Activated CD8-positive, alpha-beta T cell treated with anti-CD3 and anti-CD28 coated beads, Interleukin-2, amount 10 ng/mL, durations not matched to agents 7 days and 5 days (primary cell): ENCODE data around the gene USP8. TPM values are rescaled to one million over a fixed set of nuclear protein-coding genes. Genes with fewer than 3 reads are reported as not detected.
"Not testable (repeated sequence)": the region's sequence is repeated elsewhere in the genome, so short reads cannot be mapped to it uniquely, and the experiment has no call there.

Experiments
- ATAC-seq: fragments of 150-1000 bp; cut with Tn5 transposase; one replicate; pipeline ENCODE4 v1.10.0; 2021; ENCODE audit warnings: moderate library complexity
- CTCF ChIA-PET: fragments of 350-600 bp; sonication (Branson Sonifier 250); formaldehyde crosslinking; loops from one replicate; lab custom pipeline; 2021; ENCODE audit warnings: antibody characterized with exemption; lab: Charles Lee
- POLR2A ChIA-PET: fragments of 350-600 bp; sonication (Branson Sonifier 250); formaldehyde crosslinking; loops from one replicate; lab custom pipeline; 2021; ENCODE audit warnings: antibody characterized with exemption; lab: Charles Lee
- DNase-seq: peaks from one replicate; pipeline ENCODE4 v3.0.0-alpha.2; 2020
- H3K27ac Mint-ChIP-seq: one replicate; pipeline ENCODE4 v1.8.0; 2021; ENCODE audit warnings: mild to moderate bottlenecking, mixed read lengths
- H3K27me3 Mint-ChIP-seq: one replicate; pipeline ENCODE4 v1.8.0; 2021; ENCODE audit warnings: low read depth, mixed read lengths
- H3K36me3 Mint-ChIP-seq: one replicate; pipeline ENCODE4 v1.8.0; 2021; ENCODE audit warnings: low read depth, mixed read lengths
- H3K4me1 Mint-ChIP-seq: one replicate; pipeline ENCODE4 v1.8.0; 2021; ENCODE audit warnings: low read depth, mixed read lengths
- H3K4me3 Mint-ChIP-seq: one replicate; pipeline ENCODE4 v1.8.0; 2021; ENCODE audit warnings: mild to moderate bottlenecking, mixed read lengths
- H3K9me3 Mint-ChIP-seq: one replicate; pipeline ENCODE4 v1.8.0; 2022; ENCODE audit warnings: mixed read lengths; ENCODE audit not compliant: insufficient read depth
- total RNA-seq, 2 experiments: library from RNA; stranded (reverse); gene quantifications; one replicate each; pipeline ENCODE4 v1.2.3, GENCODE V29; 2021

Gene USP8
- total RNA-seq, 2 experiments from 2014 or later, result 55.6 to 58.8 TPM

DNA sequence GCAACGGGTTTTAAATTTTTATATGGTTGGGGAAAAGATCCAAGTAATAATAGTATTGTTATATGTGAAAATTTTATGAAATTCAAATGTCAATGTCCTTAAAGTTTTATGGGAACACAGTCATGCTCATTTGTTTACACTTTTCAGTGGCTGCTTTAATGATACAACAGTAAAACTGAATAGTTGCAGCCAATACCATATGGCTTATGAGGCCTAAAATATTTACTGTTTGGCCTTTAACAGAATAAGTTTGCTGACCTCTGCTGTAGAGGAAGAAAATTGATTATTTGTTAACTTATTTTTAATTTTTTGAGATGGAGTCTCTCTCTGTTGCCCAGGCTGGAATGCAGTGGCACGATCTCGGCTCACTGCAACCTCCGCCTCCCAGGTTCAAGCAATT lies 77.6 kb downstream of the USP8 start:
- H3K36me3 Mint-ChIP-seq, result peaks cover 33% of the 10 kb centered on the region
- no peak for ATAC-seq
- H3K27me3 Mint-ChIP-seq, result no peaks in the 10 kb centered on the region
- ChIA-PET POLR2A (no interaction called here), CTCF (no interaction called here)
- H3K27ac Mint-ChIP-seq, result no peak overlapping the region
- peaks cover 10% of the 10 kb centered on the region for H3K4me1 Mint-ChIP-seq
- H3K4me3 Mint-ChIP-seq, result no peak overlapping the region
- no peaks in the 10 kb centered on the region for H3K9me3 Mint-ChIP-seq
- DNase-seq, result no peak

DNA sequence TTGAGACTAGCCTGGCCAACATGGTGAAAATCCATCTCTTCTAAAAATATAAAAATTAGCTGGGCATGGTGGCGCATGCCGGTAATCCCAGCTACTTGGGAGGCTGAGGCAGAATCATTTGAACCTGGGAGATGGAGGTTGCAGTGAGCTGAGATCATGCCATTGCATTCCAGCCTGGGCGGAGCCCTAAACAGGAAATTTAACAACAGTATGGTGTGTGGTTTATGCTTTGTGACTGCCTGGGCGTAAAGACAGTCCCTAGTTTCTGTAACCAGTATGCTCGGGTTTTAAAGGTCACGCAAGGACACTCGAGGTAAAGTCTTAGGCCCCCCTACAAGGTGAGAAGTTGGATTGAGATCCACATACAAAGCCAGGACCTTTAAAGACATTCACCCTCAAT lies 78.9 kb downstream of the USP8 start:
- CTCF ChIA-PET, result no interaction called here
- no peaks in the 10 kb centered on the region for H3K27me3 Mint-ChIP-seq
- DNase-seq (no peak), ATAC-seq (no peak)
- no peaks in the 10 kb centered on the region for H3K9me3 Mint-ChIP-seq
- no peak overlapping the region for H3K27ac Mint-ChIP-seq
- H3K4me1 Mint-ChIP-seq, result peaks cover 10% of the 10 kb centered on the region
- no peak overlapping the region for H3K4me3 Mint-ChIP-seq
- POLR2A ChIA-PET, result no interaction called here
- peaks cover 28% of the 10 kb centered on the region for H3K36me3 Mint-ChIP-seq

DNA sequence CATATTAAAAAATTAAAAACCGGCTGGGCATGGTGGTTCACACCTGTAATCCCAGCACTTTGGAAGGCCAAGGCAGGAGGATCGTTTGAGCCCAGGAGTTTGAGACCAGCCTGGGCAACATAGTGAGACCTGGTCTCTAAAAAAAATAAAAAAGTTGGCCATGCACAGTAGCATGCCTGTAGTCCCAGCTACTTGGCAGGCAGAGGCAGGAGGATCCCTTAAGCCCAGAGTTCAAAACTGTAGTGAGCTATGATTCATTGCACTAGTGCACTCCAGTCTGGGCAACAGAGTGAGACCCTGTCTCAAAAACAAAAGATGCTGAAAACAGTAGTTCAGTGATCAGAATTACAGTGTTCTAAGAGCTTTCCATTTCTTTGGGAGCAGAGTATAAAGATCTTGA lies 81.5 kb downstream of the USP8 start:
- H3K27ac Mint-ChIP-seq, POLR2A ChIA-PET, H3K4me3 Mint-ChIP-seq, DNase-seq, ATAC-seq, H3K27me3 Mint-ChIP-seq, H3K9me3 Mint-ChIP-seq, CTCF ChIA-PET: not testable (repeated sequence)
- Mint-ChIP-seq H3K36me3 (peaks cover 12% of the 10 kb centered on the region), H3K4me1 (peaks cover 10% of the 10 kb centered on the region)

DNA sequence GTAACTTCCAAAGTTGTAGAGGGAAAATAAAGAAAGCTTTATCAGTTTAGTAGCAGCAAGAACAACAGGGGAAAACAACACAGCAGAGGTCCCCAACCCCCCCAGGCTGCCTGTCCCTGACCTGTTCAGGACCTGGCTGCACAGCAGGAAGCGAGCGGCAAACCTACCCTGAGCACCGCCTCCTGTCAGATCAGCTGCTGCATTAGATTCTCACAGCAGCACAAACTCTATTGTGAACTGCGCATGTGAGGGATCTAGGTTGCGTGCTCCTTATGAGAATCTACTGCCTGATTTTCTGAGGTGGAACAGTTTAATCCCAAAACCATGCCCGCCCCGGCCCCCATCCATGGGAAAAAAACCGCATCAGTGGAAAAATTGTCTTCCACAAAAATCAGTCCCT lies 81.9 kb downstream of the USP8 start:
- Mint-ChIP-seq H3K27ac (no peak overlapping the region), H3K9me3 (no peaks in the 10 kb centered on the region), H3K27me3 (no peaks in the 10 kb centered on the region), H3K4me3 (no peak overlapping the region), H3K36me3 (peaks cover 11% of the 10 kb centered on the region), H3K4me1 (peaks cover 10% of the 10 kb centered on the region)
- ATAC-seq (no peak), DNase-seq (no peak)
- POLR2A ChIA-PET, result no interaction called here
- CTCF ChIA-PET, result no interaction called here

DNA sequence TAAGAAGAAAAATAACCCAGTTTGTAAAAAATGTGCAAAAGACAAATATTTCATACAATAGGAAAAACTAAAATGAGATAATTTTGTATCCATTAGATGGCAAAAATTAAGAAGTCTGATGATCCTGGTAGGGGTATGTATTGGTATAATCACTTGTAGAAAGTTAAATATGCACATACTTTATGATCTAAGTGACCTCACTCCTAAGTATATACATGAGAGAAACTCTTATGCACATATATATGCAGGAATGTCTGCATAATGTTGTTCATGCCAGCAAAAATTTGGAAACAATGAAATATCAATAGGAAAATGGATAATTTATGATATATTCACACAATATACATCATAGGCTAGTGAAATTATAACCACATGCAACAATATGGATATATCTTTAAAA lies 88.8 kb downstream of the USP8 start:
- H3K36me3 Mint-ChIP-seq, result no peaks in the 10 kb centered on the region
- no peaks in the 10 kb centered on the region for H3K4me1 Mint-ChIP-seq
- no peak for DNase-seq
- ChIA-PET CTCF (no interaction called here), POLR2A (no interaction called here)
- no peaks in the 10 kb centered on the region for H3K9me3 Mint-ChIP-seq
- ATAC-seq, result no peak
- no peak overlapping the region for H3K27ac Mint-ChIP-seq
- H3K4me3 Mint-ChIP-seq, result no peak overlapping the region
- H3K27me3 Mint-ChIP-seq, result no peaks in the 10 kb centered on the region

DNA sequence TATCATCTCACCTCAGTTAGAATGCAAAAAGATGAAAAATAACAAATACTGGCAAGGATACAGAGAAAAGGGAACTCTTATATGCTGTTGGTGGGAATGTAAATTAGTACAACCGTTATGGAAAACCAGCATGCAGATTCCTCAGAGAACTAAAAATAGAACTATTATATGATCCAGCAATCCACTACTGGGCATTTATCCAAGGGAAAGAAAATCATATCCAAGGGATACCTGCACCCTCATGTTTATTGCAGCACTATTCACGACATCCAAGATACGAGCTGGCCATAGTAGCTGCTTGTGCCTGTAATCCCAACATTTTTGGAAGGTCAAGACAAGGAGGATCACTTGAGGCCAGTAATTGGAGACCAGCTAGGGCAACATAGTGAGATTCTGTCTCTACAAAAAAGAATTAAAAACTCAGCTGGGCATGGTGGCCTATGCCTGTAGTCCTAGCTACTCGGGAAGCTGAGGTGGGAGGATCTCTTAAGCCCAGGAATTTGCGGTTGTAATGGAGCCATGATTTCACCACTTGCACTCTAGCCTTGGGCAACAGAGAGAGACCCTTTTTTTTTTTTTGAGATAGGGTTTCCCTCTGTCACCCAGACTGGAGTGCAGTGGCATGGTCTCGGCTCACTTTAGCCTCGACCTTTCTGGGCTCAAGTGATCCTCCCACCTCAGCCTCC lies 95.7 kb downstream of the USP8 start:
- Mint-ChIP-seq H3K27me3 (peaks cover 4% of the 10 kb centered on the region), H3K27ac (no peak overlapping the region), H3K36me3 (no peaks in the 10 kb centered on the region), H3K4me3 (no peak overlapping the region), H3K4me1 (no peaks in the 10 kb centered on the region), H3K9me3 (no peaks in the 10 kb centered on the region)
- ChIA-PET CTCF (no interaction called here), POLR2A (no interaction called here)
- DNase-seq (no peak), ATAC-seq (no peak)

DNA sequence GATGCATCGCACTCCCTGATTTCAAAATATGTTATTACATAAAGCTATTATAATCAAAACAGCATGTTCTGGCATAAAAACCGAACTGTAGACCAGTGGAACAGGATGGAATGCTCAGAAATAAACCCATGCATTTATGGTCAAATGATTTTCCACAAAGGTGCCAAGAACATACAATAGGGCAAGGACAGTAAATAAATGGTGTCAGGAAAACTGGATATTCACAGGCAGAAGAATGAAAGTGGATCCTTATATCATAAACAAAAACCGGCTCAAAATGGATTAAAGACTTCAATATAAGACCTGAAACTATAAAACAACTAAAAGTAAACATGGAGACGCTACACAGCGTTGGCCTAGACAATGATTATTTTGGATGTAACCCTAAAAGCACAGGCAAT lies 99.6 kb downstream of the USP8 start:
- H3K27me3 Mint-ChIP-seq, result peaks cover 4% of the 10 kb centered on the region
- POLR2A ChIA-PET, result interaction anchor here (0.6 kb wide), 1 partner anchor 356 kb away, joined by 3 read pairs; no protein-coding TSS in a partner anchor
- no peak for ATAC-seq
- no peaks in the 10 kb centered on the region for H3K4me1 Mint-ChIP-seq
- no peak overlapping the region for H3K27ac Mint-ChIP-seq
- no peak overlapping the region for H3K4me3 Mint-ChIP-seq
- CTCF ChIA-PET, result no interaction called here
- H3K9me3 Mint-ChIP-seq, result no peaks in the 10 kb centered on the region
- no peak for DNase-seq
- no peaks in the 10 kb centered on the region for H3K36me3 Mint-ChIP-seq

DNA sequence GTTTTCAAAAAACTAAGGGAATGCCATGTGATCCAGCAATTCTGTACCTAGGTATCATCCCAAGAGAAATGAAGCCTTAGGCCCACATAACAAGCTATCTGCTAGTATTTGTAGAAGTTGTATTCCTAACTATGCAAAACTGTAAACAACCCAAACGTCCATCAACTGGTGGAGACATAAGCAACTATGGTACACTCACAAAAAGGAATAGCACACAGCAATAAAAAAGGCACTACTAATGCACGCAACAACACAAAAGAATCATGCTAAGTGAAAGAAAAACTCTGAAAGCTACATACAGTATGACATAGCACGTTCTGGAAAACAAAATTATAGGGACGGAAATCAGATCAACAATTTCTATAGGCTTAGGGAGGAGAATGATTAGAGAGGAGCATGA lies 107.0 kb downstream of the USP8 start:
- DNase-seq, result no peak
- no peak overlapping the region for H3K27ac Mint-ChIP-seq
- no peaks in the 10 kb centered on the region for H3K27me3 Mint-ChIP-seq
- no peaks in the 10 kb centered on the region for H3K4me1 Mint-ChIP-seq
- no peak overlapping the region for H3K4me3 Mint-ChIP-seq
- no peak for ATAC-seq
- CTCF ChIA-PET, result interaction anchor here (1.1 to 2.0 kb wide), 3 partner anchors 9 to 176 kb away, joined by 3 to 5 read pairs (median 5); partner anchors contain the start of gene GABPB1
- POLR2A ChIA-PET, result no interaction called here
- H3K36me3 Mint-ChIP-seq, result no peaks in the 10 kb centered on the region
- H3K9me3 Mint-ChIP-seq, result no peaks in the 10 kb centered on the region

DNA sequence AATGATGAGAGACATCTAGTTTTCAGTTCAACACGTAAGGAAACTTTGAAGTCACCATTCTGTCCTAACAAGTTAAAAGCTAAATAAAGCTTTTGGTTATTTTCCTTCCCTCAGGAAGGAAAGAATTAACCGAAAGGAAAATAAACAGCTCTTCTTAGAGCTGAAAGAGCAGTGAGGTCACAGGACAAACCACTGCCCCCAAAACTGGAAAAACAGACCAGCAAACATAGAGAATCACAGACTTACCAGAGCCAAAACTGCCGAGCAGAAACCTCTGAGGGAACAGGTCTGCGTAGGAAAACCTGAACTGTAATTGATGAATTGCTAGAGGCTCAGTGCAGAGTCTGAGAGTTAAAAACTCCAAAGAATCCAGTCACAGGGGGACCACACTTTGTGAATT lies 107.6 kb downstream of the USP8 start:
- H3K4me1 Mint-ChIP-seq, result no peaks in the 10 kb centered on the region
- H3K27me3 Mint-ChIP-seq, result no peaks in the 10 kb centered on the region
- ATAC-seq (no peak), DNase-seq (no peak)
- CTCF ChIA-PET, result interaction anchor here (1.8 to 2.0 kb wide), 2 partner anchors 8 to 12 kb away, joined by 5 read pairs; no protein-coding TSS in a partner anchor
- H3K27ac Mint-ChIP-seq, result no peak overlapping the region
- no peaks in the 10 kb centered on the region for H3K9me3 Mint-ChIP-seq
- POLR2A ChIA-PET, result no interaction called here
- H3K4me3 Mint-ChIP-seq, result no peak overlapping the region
- H3K36me3 Mint-ChIP-seq, result no peaks in the 10 kb centered on the region

DNA sequence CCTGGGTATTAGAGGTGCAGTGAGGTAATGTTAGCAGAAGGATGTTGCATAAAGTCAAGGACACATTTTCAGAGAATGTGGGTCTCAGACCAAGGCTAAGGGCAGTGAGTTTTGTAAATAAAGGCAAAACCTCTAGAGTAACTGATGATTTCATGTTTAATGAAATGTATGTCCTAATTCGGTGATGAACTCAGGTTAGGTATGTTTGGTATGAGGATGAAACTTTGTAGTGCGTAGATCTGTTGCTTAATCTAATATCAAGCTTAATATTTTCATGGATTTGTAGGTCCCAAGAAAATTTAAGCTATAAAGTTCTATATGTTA lies 118.6 kb downstream of the USP8 start:
- ChIA-PET POLR2A (no interaction called here), CTCF (interaction anchor here (1.9 kb wide), 1 partner anchor 12 kb away, joined by 5 read pairs; no protein-coding TSS in a partner anchor)
- Mint-ChIP-seq H3K36me3 (no peaks in the 10 kb centered on the region), H3K27me3 (peaks cover 14% of the 10 kb centered on the region), H3K4me3 (no peak overlapping the region), H3K9me3 (no peaks in the 10 kb centered on the region), H3K27ac (no peak overlapping the region), H3K4me1 (no peaks in the 10 kb centered on the region)
- no peak for ATAC-seq
- no peak for DNase-seq

DNA sequence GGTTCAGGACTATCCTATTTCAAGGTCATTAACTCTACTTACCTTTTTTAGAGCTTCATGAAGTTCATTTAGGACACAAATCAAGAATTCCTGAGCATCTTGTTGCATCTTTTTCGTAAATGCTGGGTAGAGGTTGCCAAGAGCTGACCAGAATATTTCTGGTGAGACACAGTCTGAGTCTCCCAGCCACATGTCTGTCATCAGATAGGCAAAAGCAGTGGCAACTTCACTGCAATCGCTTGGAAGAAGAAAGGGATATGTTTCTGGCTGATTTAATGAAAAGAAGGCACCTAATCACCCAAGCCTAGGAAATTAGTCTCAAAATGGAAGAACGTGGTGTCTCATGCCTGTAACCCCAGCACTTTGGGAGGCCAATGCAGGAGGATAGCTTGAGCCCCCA lies 119.4 kb downstream of the USP8 start:
- H3K27me3 Mint-ChIP-seq, result peaks cover 13% of the 10 kb centered on the region
- H3K36me3 Mint-ChIP-seq, result no peaks in the 10 kb centered on the region
- H3K4me3 Mint-ChIP-seq, result no peak overlapping the region
- ChIA-PET POLR2A (no interaction called here), CTCF (interaction anchor here (1.9 kb wide), 1 partner anchor 12 kb away, joined by 5 read pairs; no protein-coding TSS in a partner anchor)
- no peak overlapping the region for H3K27ac Mint-ChIP-seq
- no peaks in the 10 kb centered on the region for H3K9me3 Mint-ChIP-seq
- no peak for DNase-seq
- no peaks in the 10 kb centered on the region for H3K4me1 Mint-ChIP-seq
- ATAC-seq, result no peak

DNA sequence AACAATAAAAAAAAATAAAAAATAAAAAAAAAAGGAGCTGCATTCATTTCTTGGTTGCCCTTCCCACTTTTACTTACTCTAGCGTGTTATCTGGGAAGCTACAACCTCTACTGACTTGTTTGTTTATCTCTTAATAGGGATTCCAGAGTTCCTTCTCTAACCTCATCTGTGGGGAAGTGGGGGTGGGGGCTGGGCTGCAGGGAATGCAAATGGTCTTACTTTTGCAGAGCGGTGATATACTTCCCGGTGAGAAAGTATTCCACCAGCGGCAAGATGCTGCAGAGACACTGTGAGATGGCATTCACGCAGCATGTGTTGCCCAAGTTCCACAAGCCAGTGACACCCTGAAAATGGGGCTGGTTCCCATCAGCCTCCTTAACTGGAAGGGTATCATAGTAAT lies 120.2 kb downstream of the USP8 start:
- no peak for ATAC-seq
- H3K36me3 Mint-ChIP-seq, result no peaks in the 10 kb centered on the region
- H3K4me1 Mint-ChIP-seq, result no peaks in the 10 kb centered on the region
- ChIA-PET POLR2A (no interaction called here), CTCF (interaction anchor here (1.9 kb wide), 1 partner anchor 13 kb away, joined by 5 read pairs; no protein-coding TSS in a partner anchor)
- H3K27me3 Mint-ChIP-seq, result peaks cover 10% of the 10 kb centered on the region
- no peak for DNase-seq
- H3K9me3 Mint-ChIP-seq, result no peaks in the 10 kb centered on the region
- H3K27ac Mint-ChIP-seq, result no peak overlapping the region
- H3K4me3 Mint-ChIP-seq, result no peak overlapping the region

DNA sequence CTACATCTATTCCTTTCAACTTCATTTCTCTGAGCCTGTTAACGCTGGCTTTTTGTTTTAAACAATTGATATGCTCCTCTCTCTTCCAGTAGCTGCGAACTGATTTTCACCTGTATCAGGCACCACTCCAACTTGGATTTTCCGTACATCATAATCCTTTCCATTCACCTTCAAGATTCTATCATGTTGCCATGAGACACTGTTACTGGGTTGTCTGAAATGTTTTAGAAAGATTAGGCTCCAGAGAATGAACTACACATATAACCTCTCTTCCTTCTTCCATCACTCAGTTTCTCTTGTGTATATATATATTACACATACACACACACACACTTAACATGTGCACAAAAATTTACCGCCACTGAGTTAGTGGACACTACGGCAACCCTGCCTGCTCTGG lies 122.4 kb downstream of the USP8 start, which contains the start of gene USP50:
USP50 (minus strand) TSS at position 101 of the 400 bp plus-strand sequence. CDS start 141 bp downstream, outside the sequence.
- CTCF ChIA-PET, result no interaction called here

More for the DNA sequence above, 122.4 kb downstream of the USP8 start, which contains the start of gene USP50:
- ATAC-seq (no peak), DNase-seq (no peak)
- Mint-ChIP-seq H3K9me3 (no peaks in the 10 kb centered on the region), H3K4me3 (no peak within 1 kb of the TSS), H3K4me1 (no peaks in the 10 kb centered on the region), H3K36me3 (no peaks in the 10 kb centered on the region), H3K27me3 (peaks cover 12% of the 10 kb centered on the region), H3K27ac (no peak within 1 kb of the TSS)
- POLR2A ChIA-PET, result no interaction called here
